ENCODE data around the gene KANK2. TPM values are rescaled to one million over a fixed set of nuclear protein-coding genes. Genes with fewer than 3 reads are reported as not detected.

Gene KANK2
- total and polyA plus RNA-seq, 2 of the 13 experiments (the other 11 are each of a cell fraction or from before 2014, with no cell fraction given) = 5.7 to 12.9 TPM

DNA sequence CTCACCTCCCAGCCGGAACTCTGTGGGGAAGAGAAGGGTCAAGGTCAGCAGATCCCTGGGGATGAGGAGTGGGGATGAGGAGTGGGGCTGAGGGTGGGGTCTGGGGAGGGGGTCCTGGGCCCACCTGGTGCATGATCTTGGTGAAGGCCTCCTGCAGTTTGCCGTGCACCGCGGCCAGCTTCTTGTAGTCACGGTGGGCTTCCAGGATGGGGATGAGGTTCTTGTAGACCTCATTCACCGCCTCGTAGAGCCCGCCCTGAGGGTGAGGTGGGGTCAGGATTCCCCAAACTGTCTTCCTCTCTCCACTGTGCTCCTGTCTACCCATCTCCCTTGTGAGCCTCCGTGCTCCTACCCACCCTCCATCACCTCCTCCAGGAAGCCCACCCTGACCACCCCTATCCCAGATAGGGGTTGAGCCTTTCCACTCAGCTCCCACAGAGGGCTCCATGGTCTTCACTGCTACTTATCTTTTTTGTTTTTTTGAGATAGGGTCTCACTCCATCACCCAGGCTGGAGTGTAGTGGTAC lies 6.8 kb upstream of the KANK2 start:
- Histone ChIP-seq H3K36me3 (replicated peaks in 1 of 2; ENCODE audit: control insufficient read depth in 1 of 2, insufficient read depth in 2 of 2, low read length in 2 of 2) (peaks cover 3 to 13% of the 10 kb centered on the region in 2 experiments; a peak in 3 of 5 replicates), H3K9ac (ENCODE audit: insufficient read depth, low read depth, low read length) (no peak overlapping the region), H3K79me2 (ENCODE audit: insufficient read depth, low read length) (no peaks in the 10 kb centered on the region), H4K20me1 (ENCODE audit: insufficient read depth, low read length) (no peaks in the 10 kb centered on the region), H3K4me2 (ENCODE audit: low read depth, low read length) (no peak overlapping the region), H3K27ac (ENCODE audit: extremely low read length, insufficient read depth, low read length) (no peak overlapping the region), H2AFZ (ENCODE audit: low read length) (no peak overlapping the region), H3K4me1 (ENCODE audit: insufficient read depth, low read length) (no peaks in the 10 kb centered on the region), H3K9me3 (ENCODE audit: low read length) (no peaks in the 10 kb centered on the region), H3K27me3 (ENCODE audit: control insufficient read depth in 1 of 2, insufficient read depth in 2 of 2, low read length in 2 of 2) (no peaks in the 10 kb centered on the region), H3K4me3 (replicated peaks in 1 of 3; ENCODE audit: insufficient read depth in 1 of 3, low read depth in 2 of 3, low read length in 3 of 3) (no peak overlapping the region)
- CTCF ChIA-PET (ENCODE audit: low intra/inter-chr PET ratio, low total read pairs) = interaction anchor here (0.7 to 3.5 kb wide), 5 partner anchors 66 to 168 kb away, joined by 3 to 53 read pairs (median 4); no protein-coding TSS in a partner anchor
- POLR2A ChIA-PET = interaction anchor here (1.3 kb wide), 1 partner anchor 66 kb away, joined by 3 read pairs; no protein-coding TSS in a partner anchor
- ATAC-seq (no peak), DNase-seq (ENCODE audit: low spot score) (no peak), FAIRE-seq (no peak)
- intact Hi-C loops (cut with micrococcal nuclease; ENCODE audit: unreplicated experiment) (loop anchor here (1.0 kb wide), 1 partner anchor 66 kb away; no protein-coding TSS in a partner anchor), in situ Hi-C loops (cut with HindIII; ENCODE audit: extremely low pct_ligation_motif_present, low pct_unique_long_range_greater_than_20kb) (loop anchor here (5.0 kb wide), 1 partner anchor 67 kb away; no protein-coding TSS in a partner anchor)
- BruUV-seq (replicated peaks) = no TSS peak
- 95% methylated on average over 8 of the region's 9 CpGs for WGBS (ENCODE audit: low lambda C conversion rate)
- TF ChIP-seq RXRB (CRISPR knock-in tag; IDR thresholded peaks at IDR 0.05; ENCODE audit: borderline replicate concordance) (0 out of 2 replicates have a peak, but pooled peaks have one; percentile 12), ZMYM3 (CRISPR knock-in tag; IDR thresholded peaks at IDR 0.05) (no peak), SETDB1 (CRISPR knock-in tag; IDR thresholded peaks at IDR 0.05; ENCODE audit: borderline replicate concordance) (no peak), PCBP1 (IDR thresholded peaks at IDR 0.05; ENCODE audit: borderline replicate concordance, low read depth, low read length) (0 out of 2 replicates have a peak, but pooled peaks have one; percentile 14), ZNF441 (CRISPR knock-in tag; IDR thresholded peaks at IDR 0.05; ENCODE audit: borderline replicate concordance) (no peak), HNRNPK (IDR thresholded peaks at IDR 0.05; ENCODE audit: low read depth, low read length, poor library complexity, severe bottlenecking) (peak; percentile 6), ZNF263 (CRISPR knock-in tag; IDR thresholded peaks at IDR 0.05) (0 out of 2 replicates have a peak, but pooled peaks have one; percentile 21), ZFP82 (CRISPR knock-in tag; IDR thresholded peaks at IDR 0.05; ENCODE audit: borderline replicate concordance) (no peak), FOXJ3 (CRISPR knock-in tag; IDR thresholded peaks at IDR 0.05; ENCODE audit: borderline replicate concordance) (no peak), CEBPG (CRISPR knock-in tag; IDR thresholded peaks at IDR 0.05) (no peak)
- TF ChIP-seq, protein P1, sequence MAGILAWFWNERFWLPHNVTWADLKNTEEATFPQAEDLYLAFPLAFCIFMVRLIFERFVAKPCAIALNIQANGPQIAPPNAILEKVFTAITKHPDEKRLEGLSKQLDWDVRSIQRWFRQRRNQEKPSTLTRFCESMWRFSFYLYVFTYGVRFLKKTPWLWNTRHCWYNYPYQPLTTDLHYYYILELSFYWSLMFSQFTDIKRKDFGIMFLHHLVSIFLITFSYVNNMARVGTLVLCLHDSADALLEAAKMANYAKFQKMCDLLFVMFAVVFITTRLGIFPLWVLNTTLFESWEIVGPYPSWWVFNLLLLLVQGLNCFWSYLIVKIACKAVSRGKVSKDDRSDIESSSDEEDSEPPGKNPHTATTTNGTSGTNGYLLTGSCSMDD (CRISPR knock-in tag; IDR thresholded peaks at IDR 0.05) = no peak
- TF ChIP-seq, protein P2, sequence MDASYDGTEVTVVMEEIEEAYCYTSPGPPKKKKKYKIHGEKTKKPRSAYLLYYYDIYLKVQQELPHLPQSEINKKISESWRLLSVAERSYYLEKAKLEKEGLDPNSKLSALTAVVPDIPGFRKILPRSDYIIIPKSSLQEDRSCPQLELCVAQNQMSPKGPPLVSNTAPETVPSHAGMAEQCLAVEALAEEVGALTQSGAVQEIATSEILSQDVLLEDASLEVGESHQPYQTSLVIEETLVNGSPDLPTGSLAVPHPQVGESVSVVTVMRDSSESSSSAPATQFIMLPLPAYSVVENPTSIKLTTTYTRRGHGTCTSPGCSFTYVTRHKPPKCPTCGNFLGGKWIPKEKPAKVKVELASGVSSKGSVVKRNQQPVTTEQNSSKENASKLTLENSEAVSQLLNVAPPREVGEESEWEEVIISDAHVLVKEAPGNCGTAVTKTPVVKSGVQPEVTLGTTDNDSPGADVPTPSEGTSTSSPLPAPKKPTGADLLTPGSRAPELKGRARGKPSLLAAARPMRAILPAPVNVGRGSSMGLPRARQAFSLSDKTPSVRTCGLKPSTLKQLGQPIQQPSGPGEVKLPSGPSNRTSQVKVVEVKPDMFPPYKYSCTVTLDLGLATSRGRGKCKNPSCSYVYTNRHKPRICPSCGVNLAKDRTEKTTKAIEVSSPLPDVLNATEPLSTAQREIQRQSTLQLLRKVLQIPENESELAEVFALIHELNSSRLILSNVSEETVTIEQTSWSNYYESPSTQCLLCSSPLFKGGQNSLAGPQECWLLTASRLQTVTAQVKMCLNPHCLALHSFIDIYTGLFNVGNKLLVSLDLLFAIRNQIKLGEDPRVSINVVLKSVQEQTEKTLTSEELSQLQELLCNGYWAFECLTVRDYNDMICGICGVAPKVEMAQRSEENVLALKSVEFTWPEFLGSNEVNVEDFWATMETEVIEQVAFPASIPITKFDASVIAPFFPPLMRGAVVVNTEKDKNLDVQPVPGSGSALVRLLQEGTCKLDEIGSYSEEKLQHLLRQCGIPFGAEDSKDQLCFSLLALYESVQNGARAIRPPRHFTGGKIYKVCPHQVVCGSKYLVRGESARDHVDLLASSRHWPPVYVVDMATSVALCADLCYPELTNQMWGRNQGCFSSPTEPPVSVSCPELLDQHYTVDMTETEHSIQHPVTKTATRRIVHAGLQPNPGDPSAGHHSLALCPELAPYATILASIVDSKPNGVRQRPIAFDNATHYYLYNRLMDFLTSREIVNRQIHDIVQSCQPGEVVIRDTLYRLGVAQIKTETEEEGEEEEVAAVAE (CRISPR knock-in tag; IDR thresholded peaks at IDR 0.05; ENCODE audit: borderline replicate concordance) = no peak
- TF ChIP-seq, protein P3, sequence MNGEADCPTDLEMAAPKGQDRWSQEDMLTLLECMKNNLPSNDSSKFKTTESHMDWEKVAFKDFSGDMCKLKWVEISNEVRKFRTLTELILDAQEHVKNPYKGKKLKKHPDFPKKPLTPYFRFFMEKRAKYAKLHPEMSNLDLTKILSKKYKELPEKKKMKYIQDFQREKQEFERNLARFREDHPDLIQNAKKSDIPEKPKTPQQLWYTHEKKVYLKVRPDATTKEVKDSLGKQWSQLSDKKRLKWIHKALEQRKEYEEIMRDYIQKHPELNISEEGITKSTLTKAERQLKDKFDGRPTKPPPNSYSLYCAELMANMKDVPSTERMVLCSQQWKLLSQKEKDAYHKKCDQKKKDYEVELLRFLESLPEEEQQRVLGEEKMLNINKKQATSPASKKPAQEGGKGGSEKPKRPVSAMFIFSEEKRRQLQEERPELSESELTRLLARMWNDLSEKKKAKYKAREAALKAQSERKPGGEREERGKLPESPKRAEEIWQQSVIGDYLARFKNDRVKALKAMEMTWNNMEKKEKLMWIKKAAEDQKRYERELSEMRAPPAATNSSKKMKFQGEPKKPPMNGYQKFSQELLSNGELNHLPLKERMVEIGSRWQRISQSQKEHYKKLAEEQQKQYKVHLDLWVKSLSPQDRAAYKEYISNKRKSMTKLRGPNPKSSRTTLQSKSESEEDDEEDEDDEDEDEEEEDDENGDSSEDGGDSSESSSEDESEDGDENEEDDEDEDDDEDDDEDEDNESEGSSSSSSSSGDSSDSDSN (CRISPR knock-in tag; IDR thresholded peaks at IDR 0.05) = 0 out of 2 replicates have a peak, but pooled peaks have one; percentile 6
- TF ChIP-seq, protein P4, sequence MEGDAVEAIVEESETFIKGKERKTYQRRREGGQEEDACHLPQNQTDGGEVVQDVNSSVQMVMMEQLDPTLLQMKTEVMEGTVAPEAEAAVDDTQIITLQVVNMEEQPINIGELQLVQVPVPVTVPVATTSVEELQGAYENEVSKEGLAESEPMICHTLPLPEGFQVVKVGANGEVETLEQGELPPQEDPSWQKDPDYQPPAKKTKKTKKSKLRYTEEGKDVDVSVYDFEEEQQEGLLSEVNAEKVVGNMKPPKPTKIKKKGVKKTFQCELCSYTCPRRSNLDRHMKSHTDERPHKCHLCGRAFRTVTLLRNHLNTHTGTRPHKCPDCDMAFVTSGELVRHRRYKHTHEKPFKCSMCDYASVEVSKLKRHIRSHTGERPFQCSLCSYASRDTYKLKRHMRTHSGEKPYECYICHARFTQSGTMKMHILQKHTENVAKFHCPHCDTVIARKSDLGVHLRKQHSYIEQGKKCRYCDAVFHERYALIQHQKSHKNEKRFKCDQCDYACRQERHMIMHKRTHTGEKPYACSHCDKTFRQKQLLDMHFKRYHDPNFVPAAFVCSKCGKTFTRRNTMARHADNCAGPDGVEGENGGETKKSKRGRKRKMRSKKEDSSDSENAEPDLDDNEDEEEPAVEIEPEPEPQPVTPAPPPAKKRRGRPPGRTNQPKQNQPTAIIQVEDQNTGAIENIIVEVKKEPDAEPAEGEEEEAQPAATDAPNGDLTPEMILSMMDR (CRISPR knock-in tag; IDR thresholded peaks at IDR 0.05) = no peak

All from HepG2 (cell line).